HL-60 (cell line): ENCODE data around the gene MNAT1.

Experiments used
- CTCF ChIP-seq: IDR thresholded peaks from one replicate; pipeline ENCODE4 v1.5.1; 2011; ENCODE audit warnings: low read length, control low read depth, inconsistent platforms; ENCODE audit not compliant: insufficient read depth
- POLR2AphosphoS5 ChIP-seq: IDR thresholded peaks from 2 replicates; pipeline ENCODE4 v1.6.1; 2012; ENCODE audit warnings: low read depth
- REST ChIP-seq: IDR thresholded peaks from 2 replicates; pipeline ENCODE4 v1.6.1; 2012; ENCODE audit warnings: low read depth; ENCODE audit not compliant: insufficient replicate concordance

GRCh38 chr14:60786905-60787304 lies 52.3 kb downstream of the MNAT1 start:
- TF ChIP-seq CTCF (no peak), POLR2AphosphoS5 (no peak), REST (no peak)
